ENCODE measurements around the gene SGSM2. TPM values are rescaled to one million over a fixed set of nuclear protein-coding genes. Genes with fewer than 3 reads are reported as not detected.

The SGSM2 gene
- total RNA-seq, 4 donors from 2014 or later, result 32.9 to 58.6 (median 47.4) TPM

GRCh38 chr17:2388020-2388682 is 50.9 kb downstream of the SGSM2 start:
- no peak for ATAC-seq
- Histone ChIP-seq H3K27me3 (no peaks in the 10 kb centered on the region), H3K4me3 (no peak overlapping the region), H3K9me3 (no peaks in the 10 kb centered on the region), H3K27ac (peak overlapping the region in 3 of 4 donors; percentile 9 to 100 (median 100)), H3K36me3 (peaks cover 0 to 46% of the 10 kb centered on the region in 2 donors), H3K4me1 (peaks cover 0 to 76% (median 29%) of the 10 kb centered on the region in 3 donors)
- WGBS, 2 donors (ENCODE audit: low coverage in 1 of 2), result 63 to 72% methylated on average over 7 to 13 of the region's 21 CpGs
- TF ChIP-seq POLR2A (IDR thresholded peaks at IDR 0.05), result no peak
- no peak for TF ChIP-seq EP300 (IDR thresholded peaks at IDR 0.05)
- TF ChIP-seq POLR2AphosphoS5 (IDR thresholded peaks at IDR 0.05), result no peak
- no peak for TF ChIP-seq CTCF (IDR thresholded peaks at IDR 0.05)

DNA sequence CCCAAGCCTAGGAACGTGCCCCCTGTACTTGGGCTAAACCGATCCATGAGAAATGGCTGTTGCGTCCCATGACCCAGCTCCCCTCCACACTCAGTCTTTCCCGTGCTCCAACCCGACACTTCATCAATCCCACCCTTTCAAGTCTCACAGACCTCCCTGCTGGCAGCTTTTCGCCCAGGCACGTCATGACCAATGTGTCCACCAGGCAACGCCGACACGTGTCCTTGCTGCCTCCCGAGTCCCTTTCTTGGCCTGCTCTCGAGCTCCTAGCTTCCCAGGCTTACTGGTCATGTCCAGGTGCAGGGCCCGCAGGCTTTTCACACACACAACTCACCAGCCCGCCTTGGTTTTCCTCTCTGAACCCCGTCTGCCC is 51.4 kb downstream of the SGSM2 start:
- Histone ChIP-seq H3K36me3 (peaks cover 0 to 46% of the 10 kb centered on the region in 2 donors), H3K27ac (peak overlapping the region in 3 of 4 donors; percentile 9 to 100 (median 100)), H3K4me3 (no peak overlapping the region), H3K27me3 (no peaks in the 10 kb centered on the region), H3K4me1 (peaks cover 0 to 71% (median 29%) of the 10 kb centered on the region in 3 donors), H3K9me3 (no peaks in the 10 kb centered on the region)
- no peak for ATAC-seq
- 86 to 90% methylated on average over 11 to 15 of the region's 15 CpGs for WGBS, 2 donors (ENCODE audit: low coverage in 1 of 2)
- TF ChIP-seq POLR2AphosphoS5 (IDR thresholded peaks at IDR 0.05) (no peak), CTCF (IDR thresholded peaks at IDR 0.05) (no peak), EP300 (IDR thresholded peaks at IDR 0.05) (no peak), POLR2A (IDR thresholded peaks at IDR 0.05) (no peak)

GRCh38 chr17:2390199-2390836 is 53.0 kb downstream of the SGSM2 start:
- 20 to 44% methylated on average over 4 to 6 of the region's 12 CpGs for WGBS, 2 donors (ENCODE audit: low coverage in 1 of 2)
- no peak for TF ChIP-seq EP300 (IDR thresholded peaks at IDR 0.05)
- TF ChIP-seq POLR2AphosphoS5 (IDR thresholded peaks at IDR 0.05), result peak; percentile 82
- H3K27ac ChIP-seq, result peak overlapping the region in 3 of 4 donors; percentile 99 to 100 (median 100)
- H3K4me1 ChIP-seq, result peaks cover 0 to 78% (median 42%) of the 10 kb centered on the region in 3 donors
- no peak overlapping the region for H3K4me3 ChIP-seq
- peaks cover 0 to 39% of the 10 kb centered on the region in 2 donors for H3K36me3 ChIP-seq
- H3K27me3 ChIP-seq, result no peaks in the 10 kb centered on the region
- H3K9me3 ChIP-seq, result no peaks in the 10 kb centered on the region
- no peak for ATAC-seq

DNA sequence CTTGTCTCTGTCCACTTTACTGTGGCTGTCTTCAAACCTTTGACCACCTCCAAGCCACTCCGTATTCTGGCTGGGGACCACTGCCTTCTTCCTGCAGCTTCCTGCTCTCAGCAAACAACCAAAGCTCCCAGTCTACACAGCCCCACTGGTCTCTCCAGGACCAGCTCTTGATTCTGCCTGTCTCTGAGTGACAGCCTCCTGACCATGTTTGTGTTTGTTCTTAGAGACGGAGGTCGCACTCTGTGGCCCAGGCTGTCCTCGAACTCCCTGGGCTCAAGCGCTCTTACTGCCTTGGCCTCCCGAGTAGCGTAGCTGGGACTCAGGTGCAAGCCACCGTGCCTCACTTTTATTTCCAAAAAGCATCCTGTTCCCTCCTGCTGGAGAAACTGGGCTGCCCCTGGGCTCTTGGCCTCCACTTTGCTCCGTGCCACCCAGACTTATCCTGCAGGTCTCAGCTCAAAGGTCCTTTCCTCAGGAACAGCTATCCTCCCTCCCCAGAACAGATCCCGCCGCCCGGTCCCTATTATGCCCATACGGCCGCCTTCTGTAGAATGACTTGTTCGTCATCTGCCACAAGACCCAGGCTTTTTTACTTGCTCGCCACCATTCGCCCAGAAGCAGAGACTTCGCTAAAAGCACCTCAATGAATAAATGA is 54.4 kb downstream of the SGSM2 start:
- Histone ChIP-seq H3K27me3 (no peaks in the 10 kb centered on the region), H3K4me1 (peaks cover 0 to 82% (median 54%) of the 10 kb centered on the region in 3 donors), H3K9me3 (no peaks in the 10 kb centered on the region), H3K27ac (peak overlapping the region; percentile 56 to 100 (median 100)), H3K36me3 (peaks cover 0 to 25% of the 10 kb centered on the region in 2 donors), H3K4me3 (peak overlapping the region in 1 of 2 donors; percentile 100)
- no peak for TF ChIP-seq POLR2AphosphoS5 (IDR thresholded peaks at IDR 0.05)
- no peak for ATAC-seq
- 23 to 61% methylated on average over 3 to 16 of the region's 18 CpGs for WGBS, 2 donors (ENCODE audit: low coverage in 1 of 2)

DNA sequence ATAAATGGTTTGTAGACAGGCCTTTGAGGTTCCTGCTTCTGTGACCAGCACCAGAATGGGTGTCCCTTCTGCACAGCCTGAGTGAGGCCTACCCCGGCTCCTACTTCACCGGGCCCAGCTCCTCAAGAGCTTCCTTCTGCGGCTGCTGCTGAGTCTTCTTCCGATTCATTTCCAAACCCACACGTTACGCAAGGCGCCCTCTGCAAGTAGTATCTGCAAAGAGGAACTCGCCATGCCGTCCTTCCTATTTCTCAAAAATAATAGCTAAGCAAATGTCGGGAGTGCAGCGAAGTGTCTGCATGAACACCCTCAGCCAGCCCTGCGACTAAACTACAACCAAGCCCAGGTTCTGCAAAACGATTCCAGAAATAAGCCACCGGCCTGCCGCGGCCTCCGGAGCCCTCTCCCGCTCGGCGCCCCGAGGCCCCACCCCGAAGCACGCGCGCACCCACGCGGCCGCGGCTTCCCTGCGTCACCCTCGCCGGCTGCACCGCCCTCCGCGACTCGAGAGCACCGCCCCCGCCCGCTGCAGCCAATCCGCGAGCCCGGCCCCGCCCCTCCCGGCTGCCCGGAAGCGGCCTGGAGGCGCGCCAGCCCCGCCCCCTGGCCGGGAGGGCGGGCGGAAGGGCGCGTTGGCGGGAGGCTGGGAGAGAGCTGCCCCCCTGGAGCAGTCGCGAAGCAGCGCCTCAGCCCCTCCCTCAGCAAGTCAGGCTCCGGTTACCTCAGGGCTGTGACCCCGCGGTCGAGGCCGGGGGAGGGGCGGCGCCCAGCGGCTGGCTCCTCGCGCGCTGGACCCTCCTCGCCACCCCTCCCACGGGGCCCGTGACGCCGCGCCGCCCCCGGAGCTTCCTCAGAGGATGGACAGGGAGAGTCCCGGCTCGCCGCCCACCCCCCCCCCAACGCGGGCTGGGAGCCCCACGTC is 55.2 kb downstream of the SGSM2 start:
- Histone ChIP-seq H3K4me3 (peak overlapping the region; percentile 54 to 100), H3K27ac (peak overlapping the region; percentile 97 to 100 (median 100)), H3K9me3 (no peaks in the 10 kb centered on the region), H3K27me3 (no peaks in the 10 kb centered on the region), H3K36me3 (peaks cover 0 to 17% of the 10 kb centered on the region in 2 donors), H3K4me1 (peaks cover 0 to 87% (median 59%) of the 10 kb centered on the region in 3 donors)
- TF ChIP-seq CTCF (IDR thresholded peaks at IDR 0.05) (no peak), EP300 (IDR thresholded peaks at IDR 0.05) (no peak), POLR2AphosphoS5 (IDR thresholded peaks at IDR 0.05) (peak; percentile 87), POLR2A (IDR thresholded peaks at IDR 0.05) (peak; percentile 62 to 64)
- ATAC-seq, result peak; percentile 76
- WGBS, 2 donors (ENCODE audit: low coverage in 1 of 2), result 0% methylated on average over 3 of the region's 83 CpGs; no CpG with 5 or more reads in 1 of the 2 donors

Measured in gastroesophageal sphincter (tissue), 4 donors.